Measurements from ENCODE around the gene GRID2.
A peak's percentile ranks its signal among the peaks of the same experiment; 100 is the strongest.

Gene GRID2

DNA sequence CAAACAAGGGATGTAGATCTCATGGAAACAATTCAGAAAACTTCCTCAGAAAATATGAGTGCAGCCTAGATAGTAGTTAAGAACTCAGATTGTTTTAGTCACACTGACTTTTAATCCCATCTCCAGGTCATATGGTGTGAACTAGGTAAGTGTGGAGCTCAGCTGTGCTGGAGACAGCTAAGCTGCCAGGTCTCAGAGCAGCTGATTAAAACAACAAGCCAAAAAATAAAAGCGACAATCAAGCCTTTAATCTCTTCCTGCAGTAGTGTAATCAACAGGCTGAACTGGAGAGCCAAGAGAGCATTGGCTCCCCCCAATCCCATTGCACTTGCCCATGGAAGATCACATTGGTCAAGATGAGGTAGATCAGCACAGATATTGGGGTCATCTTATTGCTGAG lies 1426.5 kb downstream of the GRID2 start:
- Histone ChIP-seq H3K4me1 (ENCODE audit: control insufficient read depth, insufficient read depth, low read length) (no peaks in the 10 kb centered on the region), H3K4me3 (ENCODE audit: low read length) (no peak overlapping the region), H3K9ac (ENCODE audit: low read length) (no peak overlapping the region), H3K9me3 (ENCODE audit: control insufficient read depth, low read length) (no peaks in the 10 kb centered on the region), H3K27me3 (replicated peaks; ENCODE audit: control insufficient read depth, insufficient read depth, low read length) (no peaks in the 10 kb centered on the region), H3K36me3 (ENCODE audit: control insufficient read depth, insufficient read depth, low read length, severe bottlenecking) (no peaks in the 10 kb centered on the region)
- DNase-seq (ENCODE audit: low read depth), result no peak

DNA sequence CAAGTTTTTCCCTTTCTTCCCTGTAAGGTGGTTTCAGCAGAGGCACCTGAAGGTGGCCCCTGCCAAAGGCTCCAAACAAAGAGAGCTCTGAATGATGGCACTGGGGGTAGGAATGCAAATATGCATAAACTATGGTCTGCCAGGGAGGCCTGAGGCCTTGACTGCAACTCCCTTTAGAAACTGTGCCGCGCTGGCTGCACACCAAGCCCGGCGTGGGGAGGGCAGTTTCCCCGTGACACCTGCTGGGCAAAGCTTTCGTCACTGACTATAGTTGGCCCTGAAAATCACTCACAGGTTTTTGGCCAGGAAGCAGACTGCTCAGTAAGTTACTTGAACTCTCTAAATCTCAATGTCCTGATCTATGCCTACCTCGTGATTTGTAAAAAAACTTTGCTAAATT lies 1427.0 kb downstream of the GRID2 start:
- Histone ChIP-seq H3K9me3 (ENCODE audit: control insufficient read depth, low read length) (no peaks in the 10 kb centered on the region), H3K4me1 (ENCODE audit: control insufficient read depth, insufficient read depth, low read length) (no peaks in the 10 kb centered on the region), H3K4me3 (ENCODE audit: low read length) (no peak overlapping the region), H3K27me3 (replicated peaks; ENCODE audit: control insufficient read depth, insufficient read depth, low read length) (no peaks in the 10 kb centered on the region), H3K36me3 (ENCODE audit: control insufficient read depth, insufficient read depth, low read length, severe bottlenecking) (no peaks in the 10 kb centered on the region), H3K9ac (ENCODE audit: low read length) (no peak overlapping the region)
- DNase-seq (ENCODE audit: low read depth), result no peak

DNA sequence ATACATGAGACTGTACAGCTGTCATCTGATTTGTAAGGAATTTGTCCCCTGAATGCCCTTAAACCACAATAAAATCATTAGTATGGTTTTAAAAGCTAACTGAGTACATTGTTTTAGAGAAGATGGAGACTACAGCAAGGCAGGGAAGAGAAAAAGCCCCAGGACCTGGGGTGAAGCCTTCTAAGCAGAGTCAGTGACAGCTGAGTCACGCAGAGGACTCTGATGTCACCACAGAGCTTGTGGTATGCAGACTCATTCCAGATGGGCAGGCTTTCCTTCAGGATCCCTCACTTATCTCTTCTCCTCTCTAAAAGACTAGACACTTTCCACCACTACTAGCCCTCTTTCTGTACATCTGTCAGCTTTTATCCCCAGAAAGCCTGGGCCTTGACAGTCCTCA lies 1427.7 kb downstream of the GRID2 start:
- H3K9ac ChIP-seq (ENCODE audit: low read length), result no peak overlapping the region
- H3K36me3 ChIP-seq (ENCODE audit: control insufficient read depth, insufficient read depth, low read length, severe bottlenecking), result no peaks in the 10 kb centered on the region
- H3K27me3 ChIP-seq (replicated peaks; ENCODE audit: control insufficient read depth, insufficient read depth, low read length), result no peaks in the 10 kb centered on the region
- no peak overlapping the region for H3K4me3 ChIP-seq (ENCODE audit: low read length)
- H3K9me3 ChIP-seq (ENCODE audit: control insufficient read depth, low read length), result no peaks in the 10 kb centered on the region
- no peaks in the 10 kb centered on the region for H3K4me1 ChIP-seq (ENCODE audit: control insufficient read depth, insufficient read depth, low read length)
- DNase-seq (ENCODE audit: low read depth), result peak; percentile 21

DNA sequence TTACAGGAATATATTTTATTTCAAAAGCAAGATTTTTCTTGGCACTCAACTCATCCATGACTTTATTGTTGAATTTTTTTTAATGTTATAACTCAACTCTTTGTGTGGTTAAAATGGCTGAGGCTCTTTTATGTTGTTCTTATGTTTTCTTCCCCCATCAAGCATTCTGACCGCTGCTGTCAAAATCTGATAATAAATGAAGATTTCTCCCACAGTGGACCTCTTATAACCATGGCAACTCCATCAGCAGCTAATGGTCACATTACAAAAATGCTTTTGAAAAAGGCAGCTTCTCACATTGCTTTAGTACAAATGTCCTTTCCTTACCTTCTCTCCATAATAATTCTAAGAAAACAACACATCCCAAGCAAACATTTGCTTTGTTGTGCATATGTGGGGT lies 1428.7 kb downstream of the GRID2 start:
- Histone ChIP-seq H3K9ac (ENCODE audit: low read length) (no peak overlapping the region), H3K36me3 (ENCODE audit: control insufficient read depth, insufficient read depth, low read length, severe bottlenecking) (no peaks in the 10 kb centered on the region), H3K4me3 (ENCODE audit: low read length) (no peak overlapping the region), H3K4me1 (ENCODE audit: control insufficient read depth, insufficient read depth, low read length) (no peaks in the 10 kb centered on the region), H3K27me3 (replicated peaks; ENCODE audit: control insufficient read depth, insufficient read depth, low read length) (no peaks in the 10 kb centered on the region), H3K9me3 (ENCODE audit: control insufficient read depth, low read length) (no peaks in the 10 kb centered on the region)
- DNase-seq (ENCODE audit: low read depth), result no peak

DNA sequence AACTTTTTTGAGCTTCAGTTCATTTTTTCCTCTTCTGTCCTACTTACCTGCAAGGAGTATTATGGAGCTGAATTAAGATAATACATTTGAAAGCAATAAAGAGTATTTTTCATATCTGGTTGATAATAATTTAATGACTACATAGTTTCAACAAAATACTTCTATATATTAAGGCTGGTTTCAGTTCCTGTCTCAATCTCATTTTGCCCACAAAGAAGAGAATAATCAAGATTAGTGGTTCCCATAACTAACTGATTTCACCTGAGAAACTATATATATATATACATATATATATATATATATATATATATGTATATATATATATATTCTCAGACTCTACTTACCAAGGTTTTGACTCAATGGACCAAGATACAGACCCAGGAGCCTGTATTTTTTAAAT lies 1437.1 kb downstream of the GRID2 start:
- Histone ChIP-seq H3K4me1 (ENCODE audit: control insufficient read depth, insufficient read depth, low read length) (peaks cover 9% of the 10 kb centered on the region), H3K9me3 (ENCODE audit: control insufficient read depth, low read length) (peaks cover 5% of the 10 kb centered on the region)

DNA sequence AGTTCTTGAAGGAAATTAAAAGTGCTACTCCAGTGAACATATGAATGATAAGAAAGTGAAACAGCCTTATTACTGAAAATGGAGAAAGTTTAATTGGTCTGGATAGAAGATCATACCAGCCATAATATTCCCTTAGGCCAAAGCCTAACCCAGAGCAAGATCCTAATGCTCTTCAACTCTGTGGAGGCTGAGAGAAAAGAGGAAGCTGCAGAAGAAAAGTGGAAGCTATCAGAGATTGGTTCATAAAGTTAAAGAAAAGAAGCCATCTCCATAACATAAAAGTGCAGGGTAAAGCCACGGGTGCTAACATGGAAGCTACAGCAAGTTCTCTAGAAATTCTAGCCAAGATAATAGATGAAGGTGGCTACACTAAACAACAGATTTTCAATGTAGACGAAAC lies 1439.3 kb downstream of the GRID2 start:
- no peaks in the 10 kb centered on the region for H3K27me3 ChIP-seq (replicated peaks; ENCODE audit: control insufficient read depth, insufficient read depth, low read length)
- DNase-seq (ENCODE audit: low read depth), result no peak
- H3K4me1 ChIP-seq (ENCODE audit: control insufficient read depth, insufficient read depth, low read length), result peaks cover 9% of the 10 kb centered on the region
- no peak overlapping the region for H3K9ac ChIP-seq (ENCODE audit: low read length)
- peaks cover 5% of the 10 kb centered on the region for H3K9me3 ChIP-seq (ENCODE audit: control insufficient read depth, low read length)
- no peaks in the 10 kb centered on the region for H3K36me3 ChIP-seq (ENCODE audit: control insufficient read depth, insufficient read depth, low read length, severe bottlenecking)
- no peak overlapping the region for H3K4me3 ChIP-seq (ENCODE audit: low read length)

More for the DNA sequence above, 1437.1 kb downstream of the GRID2 start:
- Histone ChIP-seq H3K9ac (ENCODE audit: low read length) (no peak overlapping the region), H3K4me3 (ENCODE audit: low read length) (no peak overlapping the region), H3K27me3 (replicated peaks; ENCODE audit: control insufficient read depth, insufficient read depth, low read length) (no peaks in the 10 kb centered on the region), H3K36me3 (ENCODE audit: control insufficient read depth, insufficient read depth, low read length, severe bottlenecking) (no peaks in the 10 kb centered on the region)
- DNase-seq (ENCODE audit: low read depth), result no peak

DNA sequence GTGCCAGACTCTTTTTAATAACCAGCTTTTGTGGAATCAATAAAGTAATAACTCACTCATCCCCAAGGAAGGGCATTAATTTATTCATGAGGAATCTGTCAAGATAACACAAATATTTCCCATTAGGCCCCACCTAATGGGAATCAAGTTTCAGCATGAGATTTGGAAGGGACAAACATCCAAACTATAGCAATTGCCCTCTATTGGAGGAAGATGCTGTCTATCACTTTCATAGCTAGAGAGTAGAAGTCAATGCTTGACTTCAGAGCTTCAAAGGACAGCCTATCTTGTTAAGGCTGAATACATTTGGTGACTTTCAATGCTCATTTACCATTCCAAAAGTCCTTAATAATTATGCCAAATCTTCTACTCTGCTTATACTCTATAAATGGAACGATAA lies 1439.9 kb downstream of the GRID2 start:
- DNase-seq (ENCODE audit: low read depth), result no peak
- H3K27me3 ChIP-seq (replicated peaks; ENCODE audit: control insufficient read depth, insufficient read depth, low read length), result no peaks in the 10 kb centered on the region

DNA sequence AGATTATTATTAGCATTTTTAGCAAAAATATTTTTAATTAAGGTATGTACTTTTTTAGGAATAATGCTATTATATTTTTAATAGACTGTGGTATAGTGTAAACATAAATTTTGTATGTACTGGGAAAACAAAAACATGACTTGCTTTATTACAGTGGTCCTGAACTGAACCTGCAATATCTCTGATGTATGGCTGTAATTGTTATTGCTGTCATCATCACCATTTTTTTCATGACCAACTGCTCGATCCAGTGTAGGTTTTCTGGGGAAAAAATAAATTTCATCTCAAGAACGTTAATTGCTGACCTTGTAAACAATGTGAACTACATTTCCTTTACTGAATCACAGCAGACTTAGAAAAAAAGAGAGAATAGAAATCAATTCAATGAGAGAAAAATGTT lies 1441.2 kb downstream of the GRID2 start:
- H3K4me3 ChIP-seq (ENCODE audit: low read length), result no peak overlapping the region
- DNase-seq (ENCODE audit: low read depth), result no peak
- H3K9ac ChIP-seq (ENCODE audit: low read length), result peak overlapping the region; percentile 53
- peaks cover 9% of the 10 kb centered on the region for H3K4me1 ChIP-seq (ENCODE audit: control insufficient read depth, insufficient read depth, low read length)
- peaks cover 5% of the 10 kb centered on the region for H3K9me3 ChIP-seq (ENCODE audit: control insufficient read depth, low read length)
- H3K36me3 ChIP-seq (ENCODE audit: control insufficient read depth, insufficient read depth, low read length, severe bottlenecking), result no peaks in the 10 kb centered on the region
- no peaks in the 10 kb centered on the region for H3K27me3 ChIP-seq (replicated peaks; ENCODE audit: control insufficient read depth, insufficient read depth, low read length)

More for the DNA sequence above, 1439.9 kb downstream of the GRID2 start:
- peaks cover 9% of the 10 kb centered on the region for H3K4me1 ChIP-seq (ENCODE audit: control insufficient read depth, insufficient read depth, low read length)
- no peak overlapping the region for H3K4me3 ChIP-seq (ENCODE audit: low read length)
- no peaks in the 10 kb centered on the region for H3K36me3 ChIP-seq (ENCODE audit: control insufficient read depth, insufficient read depth, low read length, severe bottlenecking)
- H3K9ac ChIP-seq (ENCODE audit: low read length), result no peak overlapping the region
- H3K9me3 ChIP-seq (ENCODE audit: control insufficient read depth, low read length), result peaks cover 5% of the 10 kb centered on the region

DNA sequence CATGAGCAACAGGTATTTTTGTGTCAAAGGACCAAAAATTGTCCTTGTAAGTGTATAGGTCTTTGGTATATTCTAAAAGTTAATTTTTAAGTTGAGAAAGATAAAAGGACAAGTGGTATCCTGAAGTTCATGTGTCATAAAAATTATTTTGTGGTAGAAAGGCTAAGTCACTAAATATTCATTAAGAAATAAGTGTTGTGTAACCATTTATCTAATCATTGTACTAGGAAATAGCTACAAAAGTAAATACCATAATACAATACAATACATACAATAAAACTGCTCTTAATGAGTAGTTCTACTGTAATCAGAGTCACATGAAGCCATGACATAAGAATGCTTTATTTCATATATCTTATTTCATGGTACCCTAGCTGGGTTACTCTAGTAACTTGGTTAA lies 1442.3 kb downstream of the GRID2 start:
- Histone ChIP-seq H3K9ac (ENCODE audit: low read length) (no peak overlapping the region), H3K4me3 (ENCODE audit: low read length) (peak overlapping the region; percentile 18), H3K4me1 (ENCODE audit: control insufficient read depth, insufficient read depth, low read length) (peaks cover 9% of the 10 kb centered on the region), H3K36me3 (ENCODE audit: control insufficient read depth, insufficient read depth, low read length, severe bottlenecking) (no peaks in the 10 kb centered on the region), H3K9me3 (ENCODE audit: control insufficient read depth, low read length) (peaks cover 5% of the 10 kb centered on the region), H3K27me3 (replicated peaks; ENCODE audit: control insufficient read depth, insufficient read depth, low read length) (no peaks in the 10 kb centered on the region)
- DNase-seq (ENCODE audit: low read depth), result no peak

DNA sequence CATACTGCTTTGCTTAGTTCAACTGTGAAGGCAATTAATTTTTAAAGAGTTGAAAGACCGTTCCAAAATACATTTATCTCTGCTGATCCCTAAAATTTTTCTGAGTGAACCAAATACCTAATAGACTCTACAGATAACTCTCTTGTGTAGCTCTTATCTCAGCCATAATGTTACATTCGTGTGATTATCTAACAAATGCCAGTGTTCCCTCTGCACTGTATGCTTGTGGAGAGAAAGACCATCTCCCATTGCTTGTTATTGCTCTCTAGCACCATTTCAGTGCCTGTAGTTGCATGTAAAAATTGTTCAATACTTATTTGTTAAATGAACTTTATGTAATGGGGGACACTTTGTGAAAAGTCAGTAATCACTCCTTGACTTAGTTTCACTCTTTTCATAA lies 1443.5 kb downstream of the GRID2 start:
- Histone ChIP-seq H3K4me3 (ENCODE audit: low read length) (no peak overlapping the region), H3K4me1 (ENCODE audit: control insufficient read depth, insufficient read depth, low read length) (peaks cover 9% of the 10 kb centered on the region), H3K9me3 (ENCODE audit: control insufficient read depth, low read length) (peaks cover 5% of the 10 kb centered on the region), H3K36me3 (ENCODE audit: control insufficient read depth, insufficient read depth, low read length, severe bottlenecking) (no peaks in the 10 kb centered on the region), H3K27me3 (replicated peaks; ENCODE audit: control insufficient read depth, insufficient read depth, low read length) (no peaks in the 10 kb centered on the region), H3K9ac (ENCODE audit: low read length) (no peak overlapping the region)
- no peak for DNase-seq (ENCODE audit: low read depth)

DNA sequence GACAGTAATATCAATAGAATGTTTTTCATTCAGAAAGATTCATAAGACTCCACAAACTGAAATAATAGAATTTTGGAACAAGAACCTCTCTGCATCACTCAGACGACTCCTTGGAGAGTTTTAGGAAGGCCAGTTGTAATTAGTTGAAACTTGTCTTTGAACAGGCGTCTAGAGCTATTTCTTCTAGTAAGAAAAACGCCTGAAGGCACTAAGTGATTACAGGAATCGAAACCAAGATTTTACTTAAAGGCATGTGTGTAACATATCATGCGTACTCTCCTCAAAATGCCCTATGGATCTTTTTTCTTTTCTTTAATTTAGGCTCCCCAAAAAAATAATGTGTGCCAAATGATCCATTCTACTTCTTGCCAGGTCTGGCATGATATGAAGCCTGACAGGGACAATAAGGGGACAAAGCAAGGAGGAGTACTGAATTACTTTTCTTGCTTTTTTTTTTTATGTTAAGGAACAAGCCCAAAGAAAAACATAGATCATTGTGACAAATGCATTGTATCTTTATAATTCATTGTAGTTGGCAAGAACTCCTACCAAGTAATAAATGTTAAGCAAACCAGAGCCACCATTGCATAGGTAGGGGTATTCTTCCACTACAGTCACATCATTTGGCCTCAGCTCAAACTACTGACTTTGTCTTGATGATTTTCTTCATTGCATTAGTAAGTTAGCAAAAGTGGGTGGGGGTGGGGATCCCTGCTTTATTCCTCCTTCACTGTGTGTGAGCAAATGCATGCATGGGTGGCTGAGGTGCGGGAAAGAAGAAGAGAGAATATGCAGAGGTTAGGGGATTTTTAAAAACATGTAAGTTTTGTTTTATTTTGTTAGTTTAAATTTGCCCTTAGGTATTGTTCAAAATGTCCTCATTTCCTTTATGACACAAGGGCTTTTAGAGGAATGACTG lies 1444.9 kb downstream of the GRID2 start:
- no peak overlapping the region for H3K4me3 ChIP-seq (ENCODE audit: low read length)
- no peaks in the 10 kb centered on the region for H3K36me3 ChIP-seq (ENCODE audit: control insufficient read depth, insufficient read depth, low read length, severe bottlenecking)
- H3K4me1 ChIP-seq (ENCODE audit: control insufficient read depth, insufficient read depth, low read length), result peaks cover 9% of the 10 kb centered on the region
- no peaks in the 10 kb centered on the region for H3K27me3 ChIP-seq (replicated peaks; ENCODE audit: control insufficient read depth, insufficient read depth, low read length)
- peaks cover 2% of the 10 kb centered on the region for H3K9me3 ChIP-seq (ENCODE audit: control insufficient read depth, low read length)
- no peak overlapping the region for H3K9ac ChIP-seq (ENCODE audit: low read length)
- no peak for DNase-seq (ENCODE audit: low read depth)

Measured in adipocyte (in vitro differentiated cells).